ENCODE data around the gene ELN. TPM values are rescaled to one million over a fixed set of nuclear protein-coding genes. Genes with fewer than 3 reads are reported as not detected.
"Not testable (repeated sequence)": the region's sequence is repeated elsewhere in the genome, so short reads cannot be mapped to it uniquely, and the experiment has no call there.

ELN gene
- total and polyA plus RNA-seq, 2 experiments from 2014 or later: 37.7 to 58.1 TPM

- WGBS (ENCODE audit: low lambda C conversion rate, missing lambda C conversion rate): 57% methylated on average over 22 of the region's 24 CpGs
- H3K36me3 ChIP-seq (replicated peaks; ENCODE audit: insufficient read depth, low read depth): no peaks in the 10 kb centered on the region
- H3K4me1 ChIP-seq (ENCODE audit: insufficient read depth): peaks cover 15% of the 10 kb centered on the region
- H3K9me2 ChIP-seq (replicated peaks; ENCODE audit: insufficient read depth): no peaks in the 10 kb centered on the region
- no peak overlapping the region for H2AFZ ChIP-seq
- no peaks in the 10 kb centered on the region for H4K20me1 ChIP-seq (ENCODE audit: insufficient read depth, poor library complexity, severe bottlenecking)
- TF ChIP-seq EZH2 (IDR thresholded peaks at IDR 0.05; ENCODE audit: borderline replicate concordance) (no peak), CTCF (IDR thresholded peaks at IDR 0.05; ENCODE audit: poor library complexity) (no peak), EZH2phosphoT487 (IDR thresholded peaks at IDR 0.05; ENCODE audit: low read depth, severe bottlenecking, unreplicated experiment) (no peak)
- no peak overlapping the region for H3K4me3 ChIP-seq
- no peaks in the 10 kb centered on the region for H3K79me2 ChIP-seq
- peak overlapping the region; percentile 55 for H3K4me2 ChIP-seq
- H3K9me3 ChIP-seq (ENCODE audit: low read depth): no peaks in the 10 kb centered on the region
- no peak for DNase-seq (ENCODE audit: low spot score)
- peak overlapping the region; percentile 81 for H3K27ac ChIP-seq
- no peaks in the 10 kb centered on the region for H3K27me3 ChIP-seq
Observed at GRCh38 chr7:74042746-74043522, 15.0 kb downstream of the ELN start.

DNA sequence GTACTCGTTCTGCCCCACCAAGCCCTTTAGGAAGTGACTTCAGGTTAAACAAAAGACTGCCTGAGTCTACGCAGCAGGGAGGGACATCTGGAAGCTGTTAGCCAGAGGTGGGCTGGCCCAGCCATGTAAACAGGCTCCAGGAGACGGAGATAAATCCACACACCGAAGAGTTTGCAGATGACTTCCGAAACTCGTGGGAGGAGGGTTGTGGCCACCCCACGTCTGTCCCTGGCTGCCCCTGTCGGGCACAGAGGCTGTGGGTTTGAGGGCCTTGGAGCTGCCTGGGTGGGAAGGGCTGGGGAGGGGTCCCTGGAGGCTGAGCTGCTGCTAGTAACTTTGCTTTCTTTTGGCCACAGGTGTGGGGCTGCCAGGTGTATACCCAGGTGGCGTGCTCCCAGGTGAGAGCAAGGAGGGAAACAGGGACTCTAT is 15.6 kb downstream of the ELN start:
- Histone ChIP-seq H3K9me3 (ENCODE audit: low read depth) (no peaks in the 10 kb centered on the region), H3K27ac (peak overlapping the region; percentile 81), H3K4me2 (peak overlapping the region; percentile 55), H3K79me2 (no peaks in the 10 kb centered on the region), H3K36me3 (replicated peaks; ENCODE audit: insufficient read depth, low read depth) (no peaks in the 10 kb centered on the region), H2AFZ (no peak overlapping the region), H3K4me1 (ENCODE audit: insufficient read depth) (peaks cover 15% of the 10 kb centered on the region), H3K9me2 (replicated peaks; ENCODE audit: insufficient read depth) (no peaks in the 10 kb centered on the region), H3K4me3 (no peak overlapping the region), H4K20me1 (ENCODE audit: insufficient read depth, poor library complexity, severe bottlenecking) (no peaks in the 10 kb centered on the region), H3K27me3 (no peaks in the 10 kb centered on the region)
- no peak for DNase-seq (ENCODE audit: low spot score)
- 43% methylated on average over 9 of the region's 9 CpGs for WGBS (ENCODE audit: low lambda C conversion rate, missing lambda C conversion rate)
- TF ChIP-seq CTCF (IDR thresholded peaks at IDR 0.05; ENCODE audit: poor library complexity) (no peak), EZH2phosphoT487 (IDR thresholded peaks at IDR 0.05; ENCODE audit: low read depth, severe bottlenecking, unreplicated experiment) (no peak), EZH2 (IDR thresholded peaks at IDR 0.05; ENCODE audit: borderline replicate concordance) (no peak)

- no peaks in the 10 kb centered on the region for H3K79me2 ChIP-seq
- H3K27ac ChIP-seq: no peak overlapping the region
- WGBS (ENCODE audit: low lambda C conversion rate, missing lambda C conversion rate): 73% methylated on average over 20 of the region's 20 CpGs
- no peak for DNase-seq (ENCODE audit: low spot score)
- no peaks in the 10 kb centered on the region for H3K27me3 ChIP-seq
- H3K4me1 ChIP-seq (ENCODE audit: insufficient read depth): peaks cover 15% of the 10 kb centered on the region
- no peak overlapping the region for H3K4me2 ChIP-seq
- H2AFZ ChIP-seq: no peak overlapping the region
- H3K9me2 ChIP-seq (replicated peaks; ENCODE audit: insufficient read depth): no peaks in the 10 kb centered on the region
- H4K20me1 ChIP-seq (ENCODE audit: insufficient read depth, poor library complexity, severe bottlenecking): no peaks in the 10 kb centered on the region
- H3K9me3 ChIP-seq (ENCODE audit: low read depth): no peaks in the 10 kb centered on the region
- no peak overlapping the region for H3K4me3 ChIP-seq
- no peak for TF ChIP-seq EZH2 (IDR thresholded peaks at IDR 0.05; ENCODE audit: borderline replicate concordance)
- H3K36me3 ChIP-seq (replicated peaks; ENCODE audit: insufficient read depth, low read depth): no peaks in the 10 kb centered on the region
Observed at GRCh38 chr7:74044366-74045350, 16.7 kb downstream of the ELN start.

GRCh38 chr7:74046581-74046980 is 18.6 kb downstream of the ELN start:
- not testable (repeated sequence) for H2AFZ ChIP-seq; H3K79me2 ChIP-seq; H3K4me3 ChIP-seq; DNase-seq (ENCODE audit: low spot score); H3K27me3 ChIP-seq; H3K9me2 ChIP-seq (replicated peaks; ENCODE audit: insufficient read depth); H3K9me3 ChIP-seq (ENCODE audit: low read depth); H3K36me3 ChIP-seq (replicated peaks; ENCODE audit: insufficient read depth, low read depth); H3K4me2 ChIP-seq; H4K20me1 ChIP-seq (ENCODE audit: insufficient read depth, poor library complexity, severe bottlenecking); H3K27ac ChIP-seq
- WGBS (ENCODE audit: low lambda C conversion rate, missing lambda C conversion rate): 91% methylated on average over 7 of the region's 7 CpGs
- peaks cover 16% of the 10 kb centered on the region for H3K4me1 ChIP-seq (ENCODE audit: insufficient read depth)

All from hepatocyte (in vitro differentiated cells).